K562 (cell line): ENCODE results near the gene PGA3. TPM values are rescaled to one million over a fixed set of nuclear protein-coding genes. Genes with fewer than 3 reads are reported as not detected.

Experiments used
- BRCA1 ChIP-seq, 2 experiments: fragments of 450-650 bp in 1 of 2; sonication (generic) in 1 of 2; formaldehyde crosslinking in 1 of 2; IDR thresholded peaks; 2 replicates each; pipeline versions ENCODE4 v1.5.0 to v1.6.1; 2017 to 2020; ENCODE audit warnings: mild to moderate bottlenecking in 1 of 2, missing genetic modification reagents in 1 of 2
- BRD9 ChIP-seq: fragments of 450-650 bp; IDR thresholded peaks from 2 replicates; pipeline ENCODE4 v1.6.1; 2018; ENCODE audit warnings: low read depth; ENCODE audit not compliant: partially characterized antibody
- MEF2A ChIP-seq: IDR thresholded peaks from 2 replicates; pipeline ENCODE4 v1.6.1; 2011; ENCODE audit warnings: low read depth, mild to moderate bottlenecking, low read length, moderate library complexity; ENCODE audit not compliant: control insufficient read depth
- MYBL2 ChIP-seq, 2 experiments: fragments of 450-650 bp in 1 of 2; sonication (generic) in 1 of 2; formaldehyde crosslinking in 1 of 2; IDR thresholded peaks; 2 replicates each; pipeline versions ENCODE4 v1.6.1 to v1.8.1; 2017 to 2022; ENCODE audit warnings: borderline replicate concordance in 1 of 2, inconsistent platforms in 1 of 2, low read depth in 1 of 2, mild to moderate bottlenecking in 1 of 2, missing genetic modification reagents in 1 of 2, moderate library complexity in 1 of 2
- NFIX ChIP-seq: fragments of 250-450 bp; sonication (Bioruptor Pico); IDR thresholded peaks from 2 replicates; pipeline ENCODE4 v1.4.0; 2020; ENCODE audit warnings: low read depth, mild to moderate bottlenecking, moderate library complexity
- NR2F6 ChIP-seq: fragments of 450-650 bp; formaldehyde crosslinking; IDR thresholded peaks from 2 replicates; pipeline ENCODE4 v1.4.0; 2020; ENCODE audit warnings: mild to moderate bottlenecking
- OTX1 ChIP-seq: fragments of 450-650 bp; formaldehyde crosslinking; IDR thresholded peaks from 2 replicates; pipeline ENCODE4 v1.4.0; 2022; ENCODE audit warnings: mild to moderate bottlenecking
- PHF8 ChIP-seq: fragments of 200-600 bp; sonication (generic); IDR thresholded peaks from 2 replicates; pipeline ENCODE4 v1.6.1; 2012; ENCODE audit warnings: mixed run types, mild to moderate bottlenecking, inconsistent platforms, low read length, moderate library complexity, borderline replicate concordance
- POLR2AphosphoS2 ChIP-seq: IDR thresholded peaks from 2 replicates; pipeline ENCODE4 v1.6.1; 2012; ENCODE audit warnings: low read length, improper control_type of control experiment
- RBM14 ChIP-seq: fragments of 200-400 bp; formaldehyde crosslinking; IDR thresholded peaks from 2 replicates; pipeline ENCODE4 v1.6.1; 2018; ENCODE audit warnings: low read depth, mild to moderate bottlenecking, low read length, moderate library complexity, borderline replicate concordance; ENCODE audit not compliant: insufficient read depth
- RNF2 ChIP-seq: sonication (generic); IDR thresholded peaks from 2 replicates; pipeline ENCODE4 v1.6.1; 2016
- SPI1 ChIP-seq: IDR thresholded peaks from 2 replicates; pipeline ENCODE4 v1.6.1; 2011; ENCODE audit warnings: low read depth, low read length, control low read depth, borderline replicate concordance
- TARDBP ChIP-seq: fragments of 450-650 bp; IDR thresholded peaks from 2 replicates; pipeline ENCODE4 v1.6.1; 2016
- TSHZ1 ChIP-seq: fragments of 250-450 bp; sonication (Bioruptor Pico); IDR thresholded peaks from 2 replicates; pipeline ENCODE4 v1.4.0; 2020; ENCODE audit warnings: mild to moderate bottlenecking, moderate library complexity
- ZEB2 ChIP-seq: fragments of 450-650 bp; IDR thresholded peaks from 2 replicates; pipeline ENCODE4 v1.6.1; 2016
- ZNF12 ChIP-seq: sonication (generic); formaldehyde crosslinking; IDR thresholded peaks from 2 replicates; pipeline ENCODE4 v1.4.0; 2020; ENCODE audit warnings: mild to moderate bottlenecking, missing genetic modification reagents
- ZNF766 ChIP-seq: fragments of 200-800 bp; sonication (Bioruptor generic); conservative IDR thresholded peaks from 2 replicates; pipeline ENCODE4 v1.6.1; 2016; ENCODE audit warnings: missing genetic modification characterization, missing compliant biosample characterization
- ZNF830 ChIP-seq: fragments of 250-450 bp; sonication (Bioruptor Pico); IDR thresholded peaks from 2 replicates; pipeline ENCODE4 v1.5.0; 2021; ENCODE audit warnings: mild to moderate bottlenecking
- polyA plus RNA-seq, 8 experiments: library from polyadenylated mRNA; depleted of rRNA in 4 of 8; stranded (reverse) in 5 of 8; unstranded in 3 of 8; fragments of >200 nt; fragmentation: Nextera tagmentation in 2 of 8; fragmentation: Illumina TruSeq in 1 of 8; extraction: Ambion mirVana in 2 of 8; extraction: Trizol in 1 of 8; gene quantifications; 2 replicates each; pipeline versions ENCODE4 v1.2.1 to v1.2.3, GENCODE V29; 2011 to 2014; ENCODE audit warnings: inconsistent platforms in 1 of 8, missing spikeins in 1 of 8
- total RNA-seq, 7 experiments: library from RNA; depleted of rRNA in 6 of 7; stranded (reverse); fragments of >200 nt in 6 of 7; fragmentation: Illumina TruSeq in 2 of 7; extraction: Trizol in 2 of 7; gene quantifications; 2 replicates each; pipeline versions ENCODE4 v1.2.1 to v1.2.3, GENCODE V29; 2011 to 2021; ENCODE audit warnings: low replicate concordance in 1 of 7
- TF ChIP-seq, protein P1 (sequence below): fragments of 450-650 bp; formaldehyde crosslinking; IDR thresholded peaks from 2 replicates; pipeline ENCODE4 v1.4.0; 2020; ENCODE audit warnings: mild to moderate bottlenecking, mixed read lengths
- TF ChIP-seq, protein P2 (sequence below), 2 experiments: IDR thresholded peaks; 2 replicates each; pipeline ENCODE4 v1.6.1; 2011; ENCODE audit warnings: borderline replicate concordance in 1 of 2, control low read depth in 1 of 2, low read depth in 1 of 2, low read length in 1 of 2, mild to moderate bottlenecking in 1 of 2, mixed read lengths in 1 of 2, moderate library complexity in 1 of 2; ENCODE audit not compliant: insufficient read depth in 1 of 2, insufficient read length in 1 of 2, poor library complexity in 1 of 2, severe bottlenecking in 1 of 2; ENCODE audit errors: extremely low read depth in 1 of 2
- TF ChIP-seq, protein P3 (sequence below): sonication (generic); IDR thresholded peaks from 2 replicates; pipeline ENCODE4 v1.6.1; 2016

PGA3 gene
- total and polyA plus RNA-seq, 9 of the 15 experiments (the other 6 are each of a cell fraction or from before 2014, with no cell fraction given), result 0.15 to 0.18 (median 0.18) TPM; not detected in 6

- TF ChIP-seq, protein P1, sequence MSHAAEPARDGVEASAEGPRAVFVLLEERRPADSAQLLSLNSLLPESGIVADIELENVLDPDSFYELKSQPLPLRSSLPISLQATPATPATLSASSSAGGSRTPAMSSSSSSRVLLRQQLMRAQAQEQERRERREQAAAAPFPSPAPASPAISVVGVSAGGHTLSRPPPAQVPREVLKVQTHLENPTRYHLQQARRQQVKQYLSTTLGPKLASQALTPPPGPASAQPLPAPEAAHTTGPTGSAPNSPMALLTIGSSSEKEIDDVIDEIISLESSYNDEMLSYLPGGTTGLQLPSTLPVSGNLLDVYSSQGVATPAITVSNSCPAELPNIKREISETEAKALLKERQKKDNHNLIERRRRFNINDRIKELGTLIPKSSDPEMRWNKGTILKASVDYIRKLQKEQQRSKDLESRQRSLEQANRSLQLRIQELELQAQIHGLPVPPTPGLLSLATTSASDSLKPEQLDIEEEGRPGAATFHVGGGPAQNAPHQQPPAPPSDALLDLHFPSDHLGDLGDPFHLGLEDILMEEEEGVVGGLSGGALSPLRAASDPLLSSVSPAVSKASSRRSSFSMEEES (CRISPR knock-in tag), result peak; percentile 5; the same call in 1 of the 2 replicates
- TF ChIP-seq TSHZ1 (CRISPR knock-in tag) (no peak), ZNF12 (CRISPR knock-in tag) (no peak), MEF2A (no peak), POLR2AphosphoS2 (no peak), ZEB2 (no peak), BRD9 (no peak), BRCA1 (IDR thresholded peaks at IDR 0.05) (no peak), BRCA1 (CRISPR knock-in tag; IDR thresholded peaks at IDR 0.05) (no peak), TARDBP (no peak), ZNF830 (CRISPR knock-in tag) (no peak), RNF2 (0 out of 2 replicates have a peak, but pooled peaks have one; percentile 13), OTX1 (no peak), PHF8 (no peak), MYBL2 (IDR thresholded peaks at IDR 0.05; ENCODE audit: low read depth) (no peak), MYBL2 (CRISPR knock-in tag; IDR thresholded peaks at IDR 0.05; ENCODE audit: borderline replicate concordance) (no peak), NFIX (CRISPR knock-in tag) (no peak), NR2F6 (CRISPR knock-in tag) (no peak), ZNF766 (CRISPR knock-in tag) (no peak), RBM14 (no peak), SPI1 (peak; percentile 41; the same call in 1 of the 2 replicates)
- TF ChIP-seq, protein P2, sequence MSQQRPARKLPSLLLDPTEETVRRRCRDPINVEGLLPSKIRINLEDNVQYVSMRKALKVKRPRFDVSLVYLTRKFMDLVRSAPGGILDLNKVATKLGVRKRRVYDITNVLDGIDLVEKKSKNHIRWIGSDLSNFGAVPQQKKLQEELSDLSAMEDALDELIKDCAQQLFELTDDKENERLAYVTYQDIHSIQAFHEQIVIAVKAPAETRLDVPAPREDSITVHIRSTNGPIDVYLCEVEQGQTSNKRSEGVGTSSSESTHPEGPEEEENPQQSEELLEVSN (IDR thresholded peaks at IDR 0.05; ENCODE audit: borderline replicate concordance in 1 of 2, extremely low read depth in 1 of 2, insufficient read depth in 1 of 2, insufficient read length in 1 of 2, low read depth in 1 of 2, low read length in 1 of 2, poor library complexity in 1 of 2, severe bottlenecking in 1 of 2), result no peak
- TF ChIP-seq, protein P3, sequence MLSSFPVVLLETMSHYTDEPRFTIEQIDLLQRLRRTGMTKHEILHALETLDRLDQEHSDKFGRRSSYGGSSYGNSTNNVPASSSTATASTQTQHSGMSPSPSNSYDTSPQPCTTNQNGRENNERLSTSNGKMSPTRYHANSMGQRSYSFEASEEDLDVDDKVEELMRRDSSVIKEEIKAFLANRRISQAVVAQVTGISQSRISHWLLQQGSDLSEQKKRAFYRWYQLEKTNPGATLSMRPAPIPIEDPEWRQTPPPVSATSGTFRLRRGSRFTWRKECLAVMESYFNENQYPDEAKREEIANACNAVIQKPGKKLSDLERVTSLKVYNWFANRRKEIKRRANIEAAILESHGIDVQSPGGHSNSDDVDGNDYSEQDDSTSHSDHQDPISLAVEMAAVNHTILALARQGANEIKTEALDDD, result no peak
Measured at GRCh38 chr11:61160487-61161189, 42.7 kb upstream of the PGA3 start (continued).
